LNCaP clone FGC (cell line): ENCODE results near the gene DICER1.
A peak's percentile ranks its signal among the peaks of the same experiment; 100 is the strongest.
"Not testable (repeated sequence)": the region's sequence is repeated elsewhere in the genome, so short reads cannot be mapped to it uniquely, and the experiment has no call there.

Experiments
- DNase-seq: peaks from one replicate; pipeline ENCODE4 v3.0.0-alpha.2; 2011; ENCODE audit warnings: low read depth
- H3K4me3 ChIP-seq: 2 replicates; pipeline ENCODE4 v1.5.1; 2011; ENCODE audit warnings: mild to moderate bottlenecking, low read depth, low read length, control low read depth
- CTCF ChIP-seq: IDR thresholded peaks from 2 replicates; pipeline ENCODE4 v1.5.1; 2012; ENCODE audit warnings: mild to moderate bottlenecking; ENCODE audit not compliant: control insufficient read depth, insufficient read depth; ENCODE audit errors: extremely low read depth

DICER1 gene

GRCh38 chr14:95141684-95142083 is 15.6 kb downstream of the DICER1 start:
- DNase-seq: peak; percentile 58
- 0 out of 2 replicates have a peak overlapping the region, but pooled peaks have one; percentile 5 for H3K4me3 ChIP-seq
- TF ChIP-seq CTCF: no peak

- DNase-seq: no peak
- TF ChIP-seq CTCF: no peak
- H3K4me3 ChIP-seq: no peak overlapping the region
Measured at GRCh38 chr14:95140060-95140858, 17.1 kb downstream of the DICER1 start.

- no peak overlapping the region for H3K4me3 ChIP-seq
- no peak for TF ChIP-seq CTCF
- no peak for DNase-seq
Measured at GRCh38 chr14:95138876-95139275, 18.5 kb downstream of the DICER1 start.

GRCh38 chr14:95138455-95138854 is 18.9 kb downstream of the DICER1 start:
- not testable (repeated sequence) for H3K4me3 ChIP-seq, DNase-seq

GRCh38 chr14:95137804-95138167 is 19.5 kb downstream of the DICER1 start:
- H3K4me3 ChIP-seq: peak overlapping the region; percentile 6
- DNase-seq: peak; percentile 61
- no peak for TF ChIP-seq CTCF

GRCh38 chr14:95137164-95137803 is 20.0 kb downstream of the DICER1 start:
- no peak for DNase-seq
- H3K4me3 ChIP-seq: peak overlapping the region; percentile 6
- TF ChIP-seq CTCF: no peak

- no peak for DNase-seq
- no peak for TF ChIP-seq CTCF
- no peak overlapping the region for H3K4me3 ChIP-seq
Measured at GRCh38 chr14:95136631-95137030, 20.7 kb downstream of the DICER1 start.
